ENCODE data around the gene FAM83D. TPM values are rescaled to one million over a fixed set of nuclear protein-coding genes. Genes with fewer than 3 reads are reported as not detected.

The FAM83D gene
- total RNA-seq, 1 donor from 2014 or later = 56.7 TPM

DNA sequence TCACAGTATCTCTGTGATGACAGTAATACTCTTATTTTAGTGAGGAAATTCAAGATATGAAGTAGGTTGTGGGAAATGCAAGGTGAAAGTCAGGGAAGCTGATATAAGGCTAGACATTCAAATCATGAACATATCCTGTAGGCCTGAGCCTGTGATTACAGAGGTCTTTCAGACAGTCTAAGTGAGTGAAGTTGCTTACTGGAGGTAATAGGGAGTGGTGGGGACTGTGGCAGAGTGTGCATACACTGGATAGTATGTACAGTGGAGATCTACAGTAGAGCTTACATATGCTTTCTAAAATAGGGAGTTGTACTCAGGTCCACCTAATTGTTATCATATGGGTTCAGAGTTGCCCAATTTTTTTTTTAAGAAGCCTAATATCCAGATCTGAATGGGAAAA is 39.0 kb downstream of the FAM83D start:
- no peak for TF ChIP-seq CTCF (conservative IDR thresholded peaks at IDR 0.05; ENCODE audit: low read depth, low read length)
- no peak for DNase-seq (ENCODE audit: low read depth)
- no peak overlapping the region for H3K4me3 ChIP-seq (ENCODE audit: low read depth, low read length)

GRCh38 chr20:38968090-38968489 is 41.9 kb downstream of the FAM83D start:
- H3K4me3 ChIP-seq (ENCODE audit: low read depth, low read length) = no peak overlapping the region
- no peak for TF ChIP-seq CTCF (conservative IDR thresholded peaks at IDR 0.05; ENCODE audit: low read depth, low read length)
- no peak for DNase-seq (ENCODE audit: low read depth)

DNA sequence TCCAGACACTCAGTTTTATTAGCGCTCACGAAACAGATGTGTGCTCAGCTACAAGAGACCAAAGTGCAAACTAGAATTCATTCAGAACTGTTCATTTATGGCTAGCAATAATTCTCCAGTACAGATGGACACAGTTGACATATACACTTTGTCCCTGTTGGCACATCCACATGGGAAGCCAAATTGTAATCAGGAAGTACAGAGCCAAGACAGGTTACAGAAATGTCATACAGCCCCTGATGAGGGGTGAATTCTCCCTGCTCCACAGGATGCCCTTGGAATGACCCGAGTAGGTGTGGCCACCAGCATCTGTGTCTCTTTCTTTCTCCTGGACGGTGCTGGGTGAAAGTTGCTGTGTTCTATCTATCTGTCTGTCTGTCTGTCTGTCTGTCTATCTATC is 43.5 kb downstream of the FAM83D start:
- no peak for DNase-seq (ENCODE audit: low read depth)
- no peak overlapping the region for H3K4me3 ChIP-seq (ENCODE audit: low read depth, low read length)
- TF ChIP-seq CTCF (conservative IDR thresholded peaks at IDR 0.05; ENCODE audit: low read depth, low read length) = no peak

DNA sequence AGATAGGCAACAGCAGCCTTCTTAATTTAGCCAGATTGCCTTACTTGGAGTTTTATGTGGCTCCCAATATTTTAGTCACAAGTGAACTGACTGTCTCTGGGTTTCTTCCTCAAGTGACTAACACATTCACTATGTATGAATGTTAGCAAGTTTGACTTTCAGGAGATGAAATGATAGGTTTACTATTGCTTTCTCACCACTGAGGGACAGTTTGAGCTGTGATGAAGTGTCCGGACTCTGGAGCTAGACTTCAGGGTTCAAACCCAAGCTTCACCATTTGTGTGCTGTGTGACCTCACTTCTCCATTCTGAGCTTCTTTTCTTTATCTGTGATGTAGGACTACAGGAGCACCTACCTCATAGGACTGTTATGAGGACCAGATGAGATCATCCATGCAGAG is 44.1 kb downstream of the FAM83D start:
- DNase-seq (ENCODE audit: low read depth) = no peak
- TF ChIP-seq CTCF (conservative IDR thresholded peaks at IDR 0.05; ENCODE audit: low read depth, low read length) = no peak
- H3K4me3 ChIP-seq (ENCODE audit: low read depth, low read length) = no peak overlapping the region

- H3K4me3 ChIP-seq (ENCODE audit: low read depth, low read length) = no peak overlapping the region
- no peak for DNase-seq (ENCODE audit: low read depth)
- TF ChIP-seq CTCF (conservative IDR thresholded peaks at IDR 0.05; ENCODE audit: low read depth, low read length) = no peak
These were observed 46.9 kb downstream of the FAM83D start for GRCh38 chr20:38973107-38973506.

DNA sequence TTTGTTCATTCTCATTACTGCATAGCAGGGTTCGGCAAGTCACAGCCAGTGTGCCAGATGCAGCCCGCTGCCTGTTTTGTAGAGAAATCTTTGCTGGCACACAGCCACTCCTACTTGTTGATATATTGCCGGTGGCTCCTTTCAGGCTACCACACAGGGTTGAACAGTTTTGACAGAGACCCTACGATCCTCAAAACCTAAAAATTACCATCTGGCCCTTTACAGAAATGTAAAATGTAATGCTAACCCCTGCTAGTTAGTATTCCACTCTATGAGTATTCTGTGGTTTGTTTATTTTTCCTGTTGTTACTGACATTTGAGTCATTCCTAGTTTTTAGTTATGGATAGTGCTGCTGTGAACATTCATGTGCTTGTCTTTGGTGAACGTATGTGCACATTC is 47.4 kb downstream of the FAM83D start:
- DNase-seq (ENCODE audit: low read depth) = no peak
- no peak overlapping the region for H3K4me3 ChIP-seq (ENCODE audit: low read depth, low read length)
- no peak for TF ChIP-seq CTCF (conservative IDR thresholded peaks at IDR 0.05; ENCODE audit: low read depth, low read length)

- TF ChIP-seq CTCF (conservative IDR thresholded peaks at IDR 0.05; ENCODE audit: low read depth, low read length) = no peak
- no peak for DNase-seq (ENCODE audit: low read depth)
- no peak overlapping the region for H3K4me3 ChIP-seq (ENCODE audit: low read depth, low read length)
These were observed 49.4 kb downstream of the FAM83D start for GRCh38 chr20:38975539-38976120.

Measured in epithelial cell of proximal tubule (primary cell).